ENCODE data around the gene POLR3F.
"Not testable (repeated sequence)": the region's sequence is repeated elsewhere in the genome, so short reads cannot be mapped to it uniquely, and the experiment has no call there.

POLR3F gene

GRCh38 chr20:18506744-18507143, 39.6 kb downstream of the POLR3F start:
- no peak for DNase-seq (ENCODE audit: low spot score)

GRCh38 chr20:18507218-18508191, 40.3 kb downstream of the POLR3F start, which contains the start of gene SEC23B:
SEC23B (plus strand) TSS chr20:18507940; CDS start chr20:18510836, 2,896 bp downstream.
- peak; percentile 96 for DNase-seq (ENCODE audit: low spot score)

GRCh38 chr20:18511571-18511970, 44.4 kb downstream of the POLR3F start:
- no peak for DNase-seq (ENCODE audit: low spot score)

GRCh38 chr20:18513208-18513607, 46.0 kb downstream of the POLR3F start:
- no peak for DNase-seq (ENCODE audit: low spot score)

GRCh38 chr20:18514127-18514526, 46.9 kb downstream of the POLR3F start:
- DNase-seq (ENCODE audit: low spot score) = no peak

- no peak for DNase-seq (ENCODE audit: low spot score)
Measured at GRCh38 chr20:18515973-18516372, 48.8 kb downstream of the POLR3F start.

GRCh38 chr20:18522066-18522465, 54.9 kb downstream of the POLR3F start:
- DNase-seq (ENCODE audit: low spot score) = not testable (repeated sequence)

GRCh38 chr20:18523066-18523465, 55.9 kb downstream of the POLR3F start:
- DNase-seq (ENCODE audit: low spot score) = no peak

GRCh38 chr20:18524646-18525045, 57.5 kb downstream of the POLR3F start:
- no peak for DNase-seq (ENCODE audit: low spot score)

- not testable (repeated sequence) for DNase-seq (ENCODE audit: low spot score)
Measured at GRCh38 chr20:18526761-18527160, 59.6 kb downstream of the POLR3F start.

- no peak for DNase-seq (ENCODE audit: low spot score)
Measured at GRCh38 chr20:18527339-18527738, 60.1 kb downstream of the POLR3F start.

- no peak for DNase-seq (ENCODE audit: low spot score)
Measured at GRCh38 chr20:18527836-18528235, 60.6 kb downstream of the POLR3F start.

- no peak for DNase-seq (ENCODE audit: low spot score)
Measured at GRCh38 chr20:18529041-18529440, 61.9 kb downstream of the POLR3F start.

GRCh38 chr20:18532626-18533025, 65.4 kb downstream of the POLR3F start:
- DNase-seq (ENCODE audit: low spot score) = no peak

- DNase-seq (ENCODE audit: low spot score) = no peak
Measured at GRCh38 chr20:18533491-18533890, 66.3 kb downstream of the POLR3F start.

GRCh38 chr20:18533978-18534644, 66.9 kb downstream of the POLR3F start:
- DNase-seq (ENCODE audit: low spot score) = no peak

All from ecto neural progenitor cell (in vitro differentiated cells).